Activated T-helper 17 cell treated with anti-CD3 and anti-CD28 coated beads, Interleukin-2, amount 50 U/mL, for 72 hours (primary cell): ENCODE results near the gene PATE4. TPM values are rescaled to one million over a fixed set of nuclear protein-coding genes. Genes with fewer than 3 reads are reported as not detected.
A peak's percentile ranks its signal among the peaks of the same experiment; 100 is the strongest.

Source experiments
- ATAC-seq: fragments of 150-1000 bp; cut with Tn5 transposase; replicated peaks from 2 replicates; pipeline ENCODE4 v1.10.0; 2021; ENCODE audit warnings: mild to moderate bottlenecking, moderate library complexity
- H3K27ac Mint-ChIP-seq: one replicate; pipeline ENCODE4 v1.8.0; 2022; ENCODE audit warnings: mixed read lengths
- H3K27me3 Mint-ChIP-seq: one replicate; pipeline ENCODE4 v1.8.0; 2022; ENCODE audit warnings: mixed read lengths
- H3K36me3 Mint-ChIP-seq: one replicate; pipeline ENCODE4 v1.8.0; 2022; ENCODE audit warnings: low read depth, mild to moderate bottlenecking, mixed read lengths
- H3K4me1 Mint-ChIP-seq: one replicate; pipeline ENCODE4 v1.8.0; 2022; ENCODE audit warnings: mixed read lengths
- H3K4me3 Mint-ChIP-seq: one replicate; pipeline ENCODE4 v1.8.0; 2022; ENCODE audit warnings: mild to moderate bottlenecking, mixed read lengths
- H3K9me3 Mint-ChIP-seq: one replicate; pipeline ENCODE4 v1.8.0; 2022; ENCODE audit warnings: mixed read lengths
- total RNA-seq, 2 donors: library from RNA; stranded (reverse); gene quantifications; one replicate each; pipeline ENCODE4 v1.2.3, GENCODE V29; 2022

PATE4 gene
- total RNA-seq, 2 donors from 2014 or later: not detected

DNA sequence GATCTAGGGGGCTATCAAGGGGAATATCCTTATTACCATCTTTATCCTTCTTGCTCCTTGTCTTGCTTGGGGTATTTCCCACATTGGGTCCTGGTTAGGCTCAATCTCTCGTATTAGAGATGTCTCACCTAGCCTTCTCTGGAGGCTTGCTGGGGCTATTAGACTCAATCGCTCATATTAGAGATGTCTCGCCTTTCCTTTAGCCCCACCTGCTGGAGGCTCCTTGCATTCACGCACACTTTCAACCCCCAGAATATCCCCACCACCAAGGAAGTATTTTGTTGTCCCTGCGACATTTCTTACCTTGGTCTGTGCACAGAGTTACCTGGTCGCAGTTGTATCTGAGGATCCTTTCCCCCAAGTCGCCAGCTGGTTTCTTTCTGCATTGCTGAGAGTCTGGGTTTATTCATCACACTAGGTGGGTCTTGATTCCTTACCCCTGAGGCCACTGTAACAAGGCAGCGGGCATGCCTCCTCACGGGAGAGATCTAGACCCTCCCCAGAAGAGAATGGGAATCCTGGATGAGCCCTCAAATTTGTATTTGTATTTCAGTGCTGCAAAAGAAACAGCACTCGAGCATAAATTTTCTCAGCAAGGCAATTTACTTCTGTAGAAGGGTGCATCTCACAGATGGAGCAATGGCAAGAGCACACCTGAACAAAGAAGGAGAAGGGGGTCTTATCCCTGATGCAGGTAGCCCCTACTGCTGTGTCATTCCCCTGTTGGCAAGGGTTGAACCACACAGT is 38.4 kb downstream of the PATE4 start:
- Mint-ChIP-seq H3K27me3 (no peaks in the 10 kb centered on the region), H3K27ac (no peak overlapping the region), H3K4me3 (no peak overlapping the region), H3K36me3 (no peaks in the 10 kb centered on the region), H3K4me1 (no peaks in the 10 kb centered on the region), H3K9me3 (no peaks in the 10 kb centered on the region)
- peak; percentile 42 for ATAC-seq

DNA sequence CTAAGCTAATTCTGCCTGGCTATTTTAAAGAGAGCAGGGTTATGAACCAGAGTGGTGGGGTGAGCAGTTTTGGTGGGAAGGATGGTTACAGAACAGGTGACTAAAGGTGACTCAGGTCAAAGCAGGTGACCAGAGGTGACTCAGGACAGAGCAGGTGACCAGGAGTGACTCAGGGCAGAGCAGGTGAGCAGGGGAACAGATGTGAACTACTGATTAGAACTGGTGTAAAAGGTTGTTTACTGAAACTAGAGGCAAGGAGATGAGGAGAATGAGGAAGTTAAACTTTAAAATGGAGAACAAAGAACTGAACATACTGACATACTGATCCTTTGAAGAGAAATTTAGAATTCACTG is 39.0 kb downstream of the PATE4 start:
- ATAC-seq: no peak
- H3K27ac Mint-ChIP-seq: no peak overlapping the region
- no peaks in the 10 kb centered on the region for H3K9me3 Mint-ChIP-seq
- H3K4me3 Mint-ChIP-seq: no peak overlapping the region
- H3K4me1 Mint-ChIP-seq: no peaks in the 10 kb centered on the region
- H3K36me3 Mint-ChIP-seq: no peaks in the 10 kb centered on the region
- H3K27me3 Mint-ChIP-seq: no peaks in the 10 kb centered on the region

DNA sequence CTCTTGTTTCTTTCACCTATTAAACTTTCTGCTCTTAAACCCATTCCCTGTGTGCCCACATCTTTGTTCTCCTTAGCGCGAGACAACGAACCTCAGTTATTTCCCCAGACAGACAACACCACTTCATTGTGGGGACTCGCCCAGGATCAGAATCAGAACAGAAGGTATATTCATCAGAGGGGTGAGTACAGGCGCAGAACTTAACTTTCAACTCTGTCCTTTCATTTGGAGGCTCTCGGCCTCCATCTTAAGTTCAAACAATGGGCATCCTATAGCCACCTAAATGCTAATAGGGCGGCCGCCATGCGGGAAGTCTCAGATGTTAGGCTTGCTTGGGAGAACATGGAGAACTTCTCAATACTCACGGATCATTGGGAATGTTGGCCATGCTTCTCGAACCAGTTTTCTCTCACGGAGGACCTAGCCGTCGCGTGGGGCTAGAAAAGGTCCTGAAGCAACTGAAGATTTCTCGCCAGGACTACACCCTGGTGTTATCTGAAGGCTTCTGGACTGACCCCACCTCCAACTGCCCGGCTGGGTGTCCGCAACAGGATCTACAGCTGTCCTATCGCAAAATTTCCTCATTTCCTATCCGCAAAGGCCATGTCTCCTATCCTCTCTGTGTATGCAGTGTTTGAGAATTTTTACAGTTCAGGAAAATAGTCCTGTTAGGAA is 40.9 kb downstream of the PATE4 start:
- Mint-ChIP-seq H3K27me3 (no peaks in the 10 kb centered on the region), H3K27ac (no peak overlapping the region), H3K4me1 (no peaks in the 10 kb centered on the region), H3K4me3 (no peak overlapping the region), H3K9me3 (no peaks in the 10 kb centered on the region), H3K36me3 (no peaks in the 10 kb centered on the region)
- ATAC-seq: no peak

DNA sequence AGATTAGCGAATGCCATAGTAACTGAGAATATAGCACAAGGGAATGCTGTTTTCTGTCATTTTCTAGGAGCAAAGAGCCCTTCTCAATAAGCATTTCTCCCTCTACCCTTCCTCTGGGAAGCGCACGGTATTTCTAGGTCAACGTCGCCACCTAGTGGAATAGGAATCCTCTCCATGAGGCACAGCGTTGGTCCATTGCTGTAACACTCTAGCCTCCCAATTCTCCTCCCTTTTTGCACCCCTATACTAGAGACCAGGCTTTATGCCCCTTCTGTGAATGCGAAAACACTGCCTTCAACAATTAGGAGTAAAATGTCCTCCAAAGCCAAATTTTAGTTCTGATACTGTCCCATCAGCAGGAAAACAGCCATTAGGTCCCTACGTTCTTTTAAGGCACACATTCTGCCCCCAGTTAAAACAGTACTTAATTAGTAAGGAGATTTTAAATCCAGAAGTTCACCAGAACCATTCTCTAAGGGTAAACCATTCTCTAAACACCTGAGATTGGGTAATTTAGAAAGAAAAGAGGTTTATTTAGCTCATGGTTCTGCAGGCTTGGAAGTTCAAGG is 41.5 kb downstream of the PATE4 start:
- Mint-ChIP-seq H3K9me3 (no peaks in the 10 kb centered on the region), H3K4me1 (no peaks in the 10 kb centered on the region), H3K27me3 (no peaks in the 10 kb centered on the region), H3K36me3 (no peaks in the 10 kb centered on the region), H3K4me3 (no peak overlapping the region), H3K27ac (no peak overlapping the region)
- peak; percentile 83 for ATAC-seq

DNA sequence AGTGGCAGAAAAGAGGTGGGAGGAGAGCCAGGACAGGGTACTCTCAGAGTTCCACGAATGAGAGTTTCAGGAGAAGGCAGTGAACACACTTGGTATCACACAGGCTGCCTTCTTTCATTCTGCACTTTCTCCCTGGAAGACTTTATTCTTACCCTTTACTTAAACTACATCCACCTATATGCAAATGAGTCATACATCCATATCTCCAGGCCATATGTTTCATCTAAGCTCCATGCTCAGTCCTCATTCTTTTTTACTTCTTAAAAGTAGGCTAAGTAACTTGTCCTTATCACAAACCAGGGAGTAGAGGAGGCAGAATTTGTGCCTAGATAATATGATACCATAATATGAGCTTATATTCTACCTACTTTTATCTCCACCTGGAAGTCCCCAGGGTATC is 48.2 kb downstream of the PATE4 start:
- no peaks in the 10 kb centered on the region for H3K27me3 Mint-ChIP-seq
- H3K27ac Mint-ChIP-seq: no peak overlapping the region
- no peak for ATAC-seq
- no peaks in the 10 kb centered on the region for H3K36me3 Mint-ChIP-seq
- no peaks in the 10 kb centered on the region for H3K9me3 Mint-ChIP-seq
- H3K4me3 Mint-ChIP-seq: no peak overlapping the region
- H3K4me1 Mint-ChIP-seq: no peaks in the 10 kb centered on the region

DNA sequence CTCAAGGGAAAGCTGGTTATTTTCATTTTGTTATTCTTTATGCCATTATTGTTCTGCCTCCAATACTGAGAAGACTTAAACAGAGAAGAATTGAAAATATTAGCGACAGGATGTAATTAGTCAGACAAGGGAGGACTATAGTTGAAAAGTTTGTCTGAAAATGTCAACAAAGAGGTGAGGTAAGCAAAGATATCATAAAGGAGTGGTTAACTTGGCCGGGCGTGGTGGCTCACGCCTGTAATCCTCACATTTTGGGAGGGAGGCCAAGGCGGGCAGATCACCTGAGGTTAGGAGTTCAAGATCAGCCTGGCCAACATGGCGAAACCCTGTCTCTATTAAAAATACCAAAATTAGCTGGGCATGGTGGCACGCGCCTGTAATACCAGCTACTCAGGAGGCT is 50.3 kb downstream of the PATE4 start:
- Mint-ChIP-seq H3K4me1 (peaks cover 8% of the 10 kb centered on the region), H3K27ac (no peak overlapping the region), H3K4me3 (no peak overlapping the region), H3K27me3 (no peaks in the 10 kb centered on the region), H3K9me3 (no peaks in the 10 kb centered on the region), H3K36me3 (peaks cover 10% of the 10 kb centered on the region)
- no peak for ATAC-seq

DNA sequence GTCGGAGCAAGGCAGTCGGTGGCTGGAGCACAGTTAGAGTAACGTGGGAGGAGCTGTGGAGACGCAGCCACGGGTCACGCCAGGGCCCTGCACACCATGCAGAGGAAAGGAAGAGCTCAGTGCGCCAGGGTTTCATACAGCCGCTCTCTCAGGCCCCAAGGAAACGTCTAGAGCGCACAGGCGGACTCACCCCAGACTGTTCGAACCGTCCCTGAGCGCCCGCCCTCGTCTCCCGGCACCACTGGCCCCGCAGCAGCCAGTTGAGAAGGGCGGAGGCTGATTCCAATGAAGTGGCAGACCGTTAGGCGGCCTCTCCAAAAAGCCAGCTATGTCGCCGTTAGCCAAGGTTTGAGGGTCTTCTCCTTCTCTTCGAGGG is 53.9 kb downstream of the PATE4 start:
- peak; percentile 47 for ATAC-seq
- Mint-ChIP-seq H3K27ac (peak overlapping the region; percentile 98), H3K4me3 (peak overlapping the region; percentile 95), H3K4me1 (peaks cover 8% of the 10 kb centered on the region), H3K9me3 (no peaks in the 10 kb centered on the region), H3K27me3 (no peaks in the 10 kb centered on the region), H3K36me3 (peaks cover 18% of the 10 kb centered on the region)

DNA sequence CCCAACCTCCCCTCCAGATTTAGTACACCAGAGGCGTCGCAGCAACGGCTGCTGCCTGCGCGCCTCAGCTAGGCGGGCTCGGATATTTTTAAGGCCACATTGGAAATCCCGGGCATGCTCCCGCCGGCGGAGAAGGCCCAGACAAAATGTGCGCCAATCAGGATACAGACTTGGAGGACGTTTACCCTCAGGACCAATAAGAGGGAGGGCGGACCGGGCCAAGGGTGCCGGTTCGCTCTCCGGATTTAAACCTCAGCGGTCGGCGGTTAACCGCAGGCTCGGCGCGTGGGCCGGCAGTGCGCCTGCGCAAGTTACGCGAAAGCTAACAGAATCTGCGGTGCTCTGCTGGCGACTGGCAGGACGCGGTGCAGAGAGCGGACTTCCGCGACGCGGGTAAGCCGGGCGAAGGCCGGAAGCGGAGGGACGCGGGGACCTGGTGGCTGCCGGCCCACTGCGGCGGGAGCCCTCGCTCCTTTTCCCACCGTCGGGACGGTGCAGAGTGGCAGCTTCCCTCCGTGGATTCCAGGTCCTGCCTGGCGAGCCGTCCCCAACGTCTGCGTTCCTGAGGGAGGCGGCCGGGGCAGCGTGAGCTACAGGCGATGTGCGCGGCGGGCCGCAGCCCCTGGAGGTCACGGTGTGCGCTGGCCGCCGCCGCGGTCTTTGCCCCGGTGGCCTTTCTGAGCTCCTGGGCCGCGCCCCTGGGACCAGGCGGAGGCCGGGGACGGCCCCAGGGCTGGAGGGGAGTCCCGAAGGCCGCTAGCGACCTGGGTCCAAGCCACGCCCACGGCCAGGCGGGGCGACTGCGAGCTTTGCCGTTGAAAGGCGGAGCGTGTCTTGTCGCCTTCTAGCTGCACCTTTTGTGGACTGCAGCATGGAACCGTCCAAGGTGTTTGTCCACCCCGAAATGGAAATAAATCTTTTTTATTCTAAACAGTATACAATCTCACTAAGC is 54.5 kb downstream of the PATE4 start, which contains the start of gene HYLS1:
TSS of gene HYLS1 (plus strand) at position 296 of the 952 bp plus-strand sequence. CDS start 11,701 bp downstream, outside the sequence.
- peak; percentile 90 for ATAC-seq
- Mint-ChIP-seq H3K36me3 (peaks cover 24% of the 10 kb centered on the region), H3K27me3 (no peaks in the 10 kb centered on the region), H3K4me1 (peaks cover 12% of the 10 kb centered on the region), H3K9me3 (no peaks in the 10 kb centered on the region), H3K27ac (peak within 1 kb of the TSS; percentile 98), H3K4me3 (peak within 1 kb of the TSS; percentile 95)

Other genes starting within 250 kb of the PATE4 start
- gene STT3A, start 240.5 kb upstream of the PATE4 start, total RNA-seq: 100 to 1,000 TPM; 133 to 146 TPM
- gene CHEK1, start 208.2 kb upstream of the PATE4 start, total RNA-seq: 100 to 1,000 TPM in 1 of 2 donors, 10 to 100 TPM in 1; 96.0 to 147 TPM
- not detected for gene ACRV1, start 152.5 kb upstream of the PATE4 start, total RNA-seq
- not detected for gene PATE1, start 87.0 kb upstream of the PATE4 start, total RNA-seq
- not detected for gene PATE2, start 54.5 kb upstream of the PATE4 start, total RNA-seq
- gene PATE3, start 45.2 kb upstream of the PATE4 start, total RNA-seq: not detected
- gene HYLS1, start 54.4 kb downstream of the PATE4 start, total RNA-seq: 1 to 10 TPM; 7.7 to 9.2 TPM
- gene PUS3, start 69.9 kb downstream of the PATE4 start, total RNA-seq: 10 to 100 TPM; 13.1 to 15.9 TPM
- gene DDX25, start 71.2 kb downstream of the PATE4 start, total RNA-seq: under 1 TPM; 0.32 to 0.69 TPM
- not detected for gene VSIG10L2, start 112.7 kb downstream of the PATE4 start, total RNA-seq
- gene CDON, start 229.6 kb downstream of the PATE4 start, total RNA-seq: 1 to 10 TPM; 1.8 to 2.6 TPM